NCI-H2227 (cell line): ENCODE results near the gene INTS1.

Experiments
- DNase-seq: peaks from one replicate; lab custom pipeline; 2025; ENCODE audit not compliant: unreplicated experiment; lab: John Stamatoyannopoulos, UW

The INTS1 gene

DNA sequence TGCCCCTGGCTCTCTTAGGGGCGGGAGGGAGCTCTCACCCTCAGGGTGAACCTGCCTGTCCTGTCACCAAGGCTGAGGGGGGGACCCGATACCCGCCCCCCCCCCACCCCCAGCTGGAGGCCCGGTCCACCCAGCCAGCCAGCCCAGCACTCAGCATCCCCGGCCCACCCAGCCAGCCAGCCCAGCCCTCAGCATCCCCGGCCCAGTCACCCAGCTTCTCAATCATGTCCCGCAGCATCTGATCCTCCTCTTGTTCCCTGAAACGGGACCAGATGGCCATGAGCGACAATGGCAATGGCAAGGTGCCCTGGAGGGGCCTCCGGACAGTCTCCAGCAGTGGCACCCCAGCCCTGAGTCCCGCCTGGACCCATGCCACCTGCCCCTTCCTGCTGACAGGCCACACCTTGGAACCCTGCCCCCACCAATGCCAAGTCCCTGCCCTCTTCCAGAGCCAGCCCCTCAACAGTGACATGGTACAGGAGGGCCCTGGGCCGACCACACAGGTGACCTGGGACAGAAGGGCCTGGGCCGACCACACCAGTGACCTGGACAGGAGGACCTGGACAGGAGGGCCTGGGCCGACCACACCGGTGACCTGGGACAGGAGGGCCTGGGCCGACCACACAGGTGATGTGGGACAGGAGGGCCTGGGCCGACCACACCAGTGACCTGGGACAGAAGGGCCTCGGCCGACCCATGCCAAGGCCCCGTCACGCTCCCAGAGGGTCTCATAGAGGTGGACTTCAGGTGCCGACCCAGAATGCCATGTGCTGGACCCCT lies 69.1 kb downstream of the INTS1 start:
- no peak for DNase-seq

DNA sequence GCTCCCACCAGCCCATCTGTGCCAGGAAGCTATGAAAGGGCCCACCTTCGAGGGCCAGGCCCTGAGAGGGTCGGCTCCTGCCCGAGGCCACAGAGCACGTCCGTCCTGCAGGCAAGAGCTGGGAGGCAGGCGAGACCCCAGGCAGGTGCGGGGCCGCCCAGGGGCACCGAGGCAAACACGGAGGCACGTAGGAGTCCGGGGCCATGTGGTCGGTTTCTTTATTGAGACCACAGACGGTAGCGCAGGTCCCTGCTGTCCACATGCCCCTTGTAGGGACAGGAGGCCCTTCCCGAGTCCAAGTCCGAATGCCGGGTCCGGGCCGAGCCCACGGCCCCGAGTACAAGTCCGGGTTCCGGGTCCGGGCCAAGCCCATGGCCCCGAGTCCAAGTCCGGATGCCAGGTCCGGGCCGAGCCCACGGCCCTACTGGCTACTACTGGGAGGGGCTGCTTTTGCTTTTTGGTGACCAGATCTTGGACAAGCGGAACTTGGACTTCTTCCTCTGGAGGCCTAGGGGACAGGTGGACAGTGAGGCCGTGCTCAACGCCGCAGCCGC lies 69.9 kb downstream of the INTS1 start:
- no peak for DNase-seq

DNA sequence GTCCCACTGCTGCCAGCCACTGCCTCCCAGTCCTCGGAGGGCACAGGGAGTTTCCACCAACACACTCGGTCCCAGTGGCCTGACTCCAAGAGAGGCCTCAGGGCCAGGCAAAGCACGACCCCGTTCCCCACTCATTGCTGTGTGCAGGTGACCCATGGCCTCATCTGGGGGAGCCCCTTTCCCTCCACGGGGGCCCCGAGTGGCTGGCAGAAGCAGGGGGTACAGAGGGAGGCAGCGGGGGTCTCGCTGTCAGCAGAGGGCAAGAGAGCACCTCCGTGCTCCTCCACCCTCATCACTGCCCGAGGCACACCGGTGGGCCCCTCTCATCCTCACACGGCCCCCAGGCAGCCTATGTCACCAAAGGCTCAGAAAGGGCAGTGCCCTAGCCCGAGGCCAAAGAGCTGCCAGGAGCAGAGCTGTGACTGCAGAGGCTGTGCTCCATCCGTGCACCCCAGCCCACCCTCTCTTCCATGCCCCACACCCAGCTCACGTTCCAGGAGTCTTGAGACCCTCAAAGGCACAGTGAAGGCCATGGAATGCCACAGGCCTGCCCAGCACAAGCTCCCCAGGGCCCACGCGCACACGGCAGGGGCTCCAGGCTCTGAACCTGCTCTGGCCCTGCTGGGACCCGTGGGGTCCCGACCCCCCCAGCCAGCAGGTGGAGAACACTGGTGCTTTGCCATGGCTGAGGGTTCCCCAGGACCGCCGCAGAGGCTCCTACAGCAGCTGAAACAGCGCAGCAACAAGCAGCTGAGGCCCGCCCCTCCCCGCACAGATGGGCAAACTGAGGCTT lies 70.9 kb downstream of the INTS1 start:
- DNase-seq = no peak

DNA sequence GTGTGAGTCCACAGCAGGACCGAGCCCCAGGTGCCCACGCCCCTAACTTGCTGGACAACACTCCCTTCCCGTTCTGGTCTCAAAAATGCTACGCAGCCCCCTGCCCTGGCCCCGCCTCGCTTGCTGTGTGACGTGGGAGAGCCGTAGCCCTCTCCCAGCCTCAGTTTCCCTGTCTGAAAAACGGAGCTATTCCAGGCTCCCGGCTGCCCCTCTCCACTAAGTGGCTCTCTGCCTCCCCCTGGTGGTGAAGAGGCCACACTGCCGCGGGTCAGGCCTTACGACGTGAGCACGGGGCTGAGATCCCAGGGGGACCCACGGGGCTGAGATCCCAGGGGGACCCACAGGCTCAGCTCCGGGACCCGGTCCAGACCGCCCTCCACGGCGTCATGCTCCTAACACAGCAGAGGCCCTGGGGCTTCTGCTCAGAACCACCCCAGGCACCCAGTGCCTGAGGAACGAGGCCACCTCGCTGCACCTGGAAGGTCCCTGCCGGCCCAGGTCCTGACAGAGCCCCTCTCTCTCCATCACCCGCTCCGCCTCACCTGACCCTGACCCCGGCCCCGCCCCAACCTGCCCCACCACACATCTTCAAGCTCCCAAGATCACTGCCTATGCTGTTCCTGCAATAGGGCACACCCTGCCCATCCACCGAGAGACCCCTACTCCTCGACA lies 71.6 kb downstream of the INTS1 start:
- DNase-seq = peak; percentile 79

DNA sequence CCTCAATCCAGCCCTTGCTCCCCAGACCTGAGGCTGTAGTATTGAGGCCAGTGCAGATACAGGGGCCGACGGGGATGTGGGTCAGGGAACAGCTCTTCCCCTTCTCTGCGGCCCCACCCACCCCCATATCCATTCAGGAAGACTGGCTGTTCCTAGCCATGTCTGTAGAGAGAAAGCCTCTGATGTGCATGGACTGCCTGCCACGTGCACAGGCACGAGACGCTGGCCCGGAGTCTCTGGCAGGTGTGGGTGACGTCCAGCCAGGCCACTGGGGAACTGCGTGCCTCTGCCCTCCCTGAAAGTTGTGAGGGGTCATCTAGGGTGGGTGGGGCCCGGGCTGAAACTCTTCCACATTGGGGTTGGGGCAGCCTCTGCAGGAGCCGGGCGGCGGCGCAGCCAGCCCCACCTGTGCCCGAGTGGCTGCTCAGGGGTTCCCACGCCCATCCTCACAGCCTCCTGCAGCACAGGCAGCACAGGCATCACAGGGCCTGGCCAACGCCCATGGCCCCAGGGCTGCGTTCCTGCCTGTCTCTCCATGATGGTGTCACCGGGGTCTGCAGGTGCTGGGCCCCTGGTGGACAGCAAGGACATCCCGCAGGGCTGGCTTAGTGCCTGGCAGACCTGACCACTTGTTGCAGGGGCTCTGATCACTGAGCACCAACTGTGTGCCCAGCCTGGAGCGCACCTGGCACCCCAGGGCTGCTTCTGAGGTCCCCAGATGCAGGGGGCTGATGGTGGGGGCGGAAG lies 72.4 kb downstream of the INTS1 start:
- DNase-seq = no peak

DNA sequence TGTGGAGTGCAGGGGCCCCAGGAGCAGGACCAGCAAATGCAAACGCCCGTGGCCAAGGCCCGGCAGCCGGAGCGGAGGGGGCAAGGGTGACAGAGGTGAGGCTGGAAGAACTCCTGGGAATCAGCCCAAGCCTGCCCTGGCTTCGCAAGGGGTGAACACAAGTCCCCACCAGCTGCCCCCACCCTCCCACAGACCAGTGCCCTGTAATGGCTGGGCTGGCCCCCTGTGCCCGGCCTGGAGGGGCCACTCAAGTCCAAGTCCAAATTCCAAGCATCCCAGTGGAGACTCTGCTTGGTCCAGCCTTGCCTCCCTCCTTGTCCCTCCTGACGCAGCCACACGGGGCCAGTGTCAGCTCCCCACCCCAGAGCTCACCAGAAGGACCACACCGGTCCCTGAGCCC lies 73.0 kb downstream of the INTS1 start:
- DNase-seq = no peak

DNA sequence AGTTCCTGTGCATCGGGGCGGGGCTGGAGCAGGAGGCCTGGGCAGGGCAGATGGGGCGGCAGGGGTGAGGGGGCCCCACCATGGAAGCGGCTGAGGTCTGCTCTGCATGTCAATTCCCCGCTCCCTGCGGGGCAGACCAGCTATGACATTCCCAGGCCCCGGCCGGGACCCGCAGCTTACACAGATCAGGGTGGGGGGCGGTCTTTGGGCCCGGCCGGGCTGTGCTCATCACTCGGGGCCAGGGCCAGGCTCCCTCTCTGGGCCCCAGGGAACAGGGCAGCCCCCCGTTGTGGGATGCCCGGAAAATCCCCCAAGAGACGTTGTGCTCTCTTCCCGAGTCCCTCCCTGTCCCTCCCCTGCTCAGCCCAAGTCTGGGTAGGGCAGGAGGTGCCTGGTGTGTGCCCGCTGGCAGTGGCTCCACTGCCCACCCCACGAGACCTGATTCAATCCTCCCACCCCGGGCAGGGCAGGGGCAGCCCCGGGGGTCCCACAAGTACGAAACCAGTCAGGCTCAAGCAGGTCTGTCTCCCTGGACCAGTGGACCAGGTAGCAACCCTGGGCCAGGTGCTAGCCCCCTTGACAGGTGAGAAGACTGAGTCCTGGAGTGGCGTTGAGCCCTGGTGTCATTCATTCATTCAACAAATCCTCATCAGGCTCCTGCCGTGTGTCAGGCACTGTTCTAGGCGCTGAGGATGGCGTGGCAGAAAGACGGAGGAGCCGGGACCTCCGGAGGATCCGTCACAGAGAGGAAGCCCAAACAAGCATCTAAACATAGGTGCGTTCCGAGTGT lies 73.9 kb downstream of the INTS1 start:
- no peak for DNase-seq

DNA sequence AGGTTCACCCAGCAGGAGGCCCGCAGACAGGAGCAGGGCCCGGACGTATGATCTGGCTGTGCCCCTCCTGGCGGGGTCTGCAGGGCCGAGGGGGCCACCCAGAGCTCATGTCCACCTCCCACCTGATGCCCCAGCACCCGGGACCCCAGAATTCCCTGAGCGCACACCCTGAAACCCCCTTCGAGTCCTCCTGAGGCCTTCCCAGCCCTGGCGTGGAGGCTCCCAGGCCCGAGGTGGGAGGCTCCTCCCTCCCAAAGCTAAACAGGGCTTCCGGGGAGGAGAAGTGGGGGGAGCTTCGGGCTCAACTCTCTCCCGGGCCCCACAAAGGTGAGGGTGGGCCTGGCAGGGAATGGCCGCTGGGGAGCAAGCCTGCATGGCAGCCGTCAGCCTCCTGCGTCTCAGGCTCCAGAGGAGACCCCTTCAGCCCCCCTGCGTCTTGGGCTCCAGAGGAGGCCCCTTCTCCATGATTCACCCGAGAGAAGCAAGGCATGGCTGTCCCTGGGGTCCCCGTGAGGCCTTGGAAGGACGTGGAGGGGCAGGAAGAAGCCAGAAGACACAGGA lies 75.2 kb downstream of the INTS1 start:
- no peak for DNase-seq

DNA sequence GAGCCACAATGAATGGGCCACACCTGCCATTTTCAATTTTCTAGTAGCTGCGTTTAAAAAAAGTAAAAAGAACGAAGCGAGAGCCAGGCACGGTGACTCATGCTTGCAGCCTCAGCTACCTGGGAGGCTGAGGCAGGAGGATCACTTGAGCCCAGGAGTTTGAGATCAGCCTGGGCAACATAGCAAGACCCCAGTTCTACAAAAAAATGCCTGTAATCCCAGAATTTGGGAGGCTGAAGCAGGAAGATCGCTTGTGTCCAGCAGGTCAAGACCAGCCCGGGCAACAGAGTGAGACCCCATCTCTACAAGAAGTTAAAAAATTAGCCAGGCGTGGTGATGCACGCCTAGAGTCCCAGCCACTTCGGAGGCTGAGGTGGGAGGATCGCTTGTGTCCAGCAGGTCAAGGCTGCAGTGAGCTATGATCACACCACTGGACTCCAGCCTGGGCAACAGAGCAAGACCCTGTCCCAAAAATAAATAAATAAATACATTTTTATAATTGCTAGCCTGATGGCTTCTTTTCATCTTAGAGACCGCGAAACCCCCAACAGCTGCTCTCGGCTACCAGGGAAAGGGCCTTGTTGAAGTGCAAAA lies 77.0 kb downstream of the INTS1 start:
- DNase-seq = no peak

DNA sequence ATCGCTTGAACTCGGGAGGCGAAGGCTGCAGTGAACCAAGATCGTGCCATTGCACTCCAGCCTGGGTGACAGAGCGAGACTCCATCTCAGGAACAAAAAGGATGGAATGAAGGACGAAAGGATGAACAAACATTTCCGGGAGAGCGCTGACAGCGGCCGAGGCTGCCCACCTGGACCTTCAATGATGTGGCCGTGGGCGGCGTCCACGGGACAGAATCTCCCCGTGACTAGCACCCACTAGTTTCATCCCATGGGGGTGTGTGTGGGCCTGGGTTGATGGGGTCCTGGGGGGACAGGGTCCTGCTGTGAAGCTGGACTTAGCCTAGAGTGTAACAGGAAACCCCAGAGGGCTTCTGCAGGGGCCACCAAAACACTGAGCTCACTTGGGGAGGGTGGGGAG lies 77.7 kb downstream of the INTS1 start:
- no peak for DNase-seq

DNA sequence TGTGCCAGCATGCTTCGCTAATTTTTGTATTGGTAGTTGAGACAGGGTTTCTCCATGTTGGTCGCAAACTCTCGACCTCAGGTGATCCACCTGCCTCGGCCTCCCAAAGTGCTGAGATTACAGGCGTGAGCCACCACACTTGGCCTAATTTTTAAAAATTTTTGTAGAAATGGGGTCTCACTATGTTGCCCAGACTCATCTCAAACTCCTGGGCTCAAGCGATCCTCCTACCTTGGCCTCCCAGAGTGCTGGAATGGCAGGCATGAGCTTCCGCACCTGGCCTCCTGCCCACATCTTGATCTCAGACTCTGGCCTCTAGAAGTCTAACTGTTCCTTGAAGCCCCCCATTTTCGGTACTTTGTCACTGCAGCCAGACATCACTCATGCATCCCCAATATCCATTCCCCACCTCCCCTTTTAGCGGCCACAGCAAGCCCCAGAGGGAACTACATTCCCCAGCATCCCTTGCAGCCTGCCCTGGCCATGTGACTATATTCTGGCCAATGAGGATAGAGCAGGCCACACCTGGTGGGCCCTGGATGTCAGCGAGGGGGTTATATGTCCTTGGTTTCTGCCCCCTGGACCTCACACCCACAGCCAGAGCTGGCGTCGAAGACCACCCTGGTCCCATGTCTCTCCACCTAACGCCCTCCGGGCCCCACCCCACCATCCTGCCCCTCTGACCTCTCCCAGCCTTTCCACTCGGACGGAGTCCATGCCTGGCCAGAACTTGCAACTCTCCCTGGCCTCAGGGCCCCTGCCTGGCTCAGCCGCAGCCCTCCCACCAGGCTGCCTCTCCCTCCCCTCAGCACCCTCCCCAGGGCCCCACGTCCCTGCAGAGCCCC lies 78.7 kb downstream of the INTS1 start:
- DNase-seq = peak; percentile 27

DNA sequence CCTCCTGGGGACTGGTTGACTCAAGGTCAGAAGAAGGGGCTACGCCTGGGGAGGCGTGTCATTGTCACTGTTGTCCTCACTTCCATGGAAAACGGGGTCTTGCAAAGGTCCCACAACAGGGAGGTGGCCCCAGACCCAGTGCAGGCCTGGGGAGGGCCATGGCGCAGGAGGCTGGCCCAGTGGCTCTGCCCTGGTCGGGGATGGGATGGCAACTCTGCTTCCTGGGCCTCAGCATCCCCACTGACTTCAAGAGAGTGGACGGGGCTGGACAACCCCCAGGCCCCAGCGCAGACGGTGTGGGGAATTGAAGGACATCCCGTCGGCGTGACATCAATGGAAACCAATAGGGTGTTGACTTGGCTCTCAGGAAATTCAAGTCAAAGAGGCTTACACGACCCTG lies 80.1 kb downstream of the INTS1 start:
- no peak for DNase-seq

DNA sequence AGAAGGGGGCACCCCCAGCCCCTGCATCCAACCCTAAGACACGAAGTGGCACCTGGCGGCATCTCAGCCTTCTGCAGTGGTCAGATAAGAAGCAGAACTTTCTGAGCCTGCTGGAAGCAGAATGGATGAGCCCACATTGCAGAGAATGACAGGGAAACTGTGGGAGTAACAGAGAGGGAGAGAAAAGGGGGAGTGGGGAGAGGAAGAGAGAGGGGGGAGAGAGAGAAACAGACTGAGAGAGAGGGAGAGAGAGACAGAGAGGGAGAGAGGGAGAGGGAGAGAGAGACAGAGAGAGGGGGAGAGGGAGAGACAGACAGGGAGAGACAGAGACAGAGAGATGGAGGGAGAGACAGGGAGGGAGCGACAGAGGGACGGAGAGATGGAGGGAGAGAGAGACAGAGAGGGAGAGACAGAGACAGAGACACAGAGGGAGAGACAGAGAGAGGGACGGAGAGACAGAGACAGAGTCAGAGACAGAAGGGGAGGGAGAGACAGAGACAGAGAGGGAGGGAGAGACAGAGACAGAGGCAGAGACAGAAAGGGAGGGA lies 80.9 kb downstream of the INTS1 start:
- no peak for DNase-seq

DNA sequence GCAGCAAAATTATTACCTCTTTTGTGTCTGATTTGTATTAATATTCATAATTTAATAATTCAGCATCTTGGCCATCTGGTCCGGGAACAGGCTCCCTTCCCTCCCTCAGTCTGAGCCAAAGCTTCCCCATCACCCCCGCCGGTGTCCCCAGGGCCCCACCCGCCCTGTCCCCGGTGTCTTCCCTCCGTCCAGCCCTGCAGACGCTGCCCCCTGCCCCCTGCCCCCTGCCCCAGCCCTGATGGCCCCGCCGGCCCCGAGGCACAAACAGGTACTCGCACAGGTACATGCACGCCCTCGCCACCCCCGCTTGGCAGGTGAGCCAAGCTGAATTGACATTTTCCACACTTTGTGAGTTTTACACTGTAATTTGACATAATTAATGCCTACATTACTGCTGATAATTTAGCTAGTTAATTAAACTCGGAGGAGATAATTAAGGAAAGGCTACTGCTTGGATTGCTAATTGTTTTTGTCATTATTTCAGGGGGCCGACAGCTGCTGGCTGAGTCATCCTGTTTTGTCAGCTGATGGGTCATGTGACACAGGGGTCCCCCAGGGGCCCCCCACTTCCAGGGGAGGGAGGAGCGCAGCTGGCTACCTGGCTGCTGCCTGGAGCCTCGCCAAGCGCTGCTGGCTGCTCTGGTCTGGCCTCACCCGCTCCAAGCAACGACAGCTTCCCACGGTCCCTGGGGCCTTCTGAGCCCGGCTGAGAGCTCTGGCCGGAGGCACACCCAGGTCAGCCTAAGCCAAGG lies 81.5 kb downstream of the INTS1 start:
- peak; percentile 43 for DNase-seq

DNA sequence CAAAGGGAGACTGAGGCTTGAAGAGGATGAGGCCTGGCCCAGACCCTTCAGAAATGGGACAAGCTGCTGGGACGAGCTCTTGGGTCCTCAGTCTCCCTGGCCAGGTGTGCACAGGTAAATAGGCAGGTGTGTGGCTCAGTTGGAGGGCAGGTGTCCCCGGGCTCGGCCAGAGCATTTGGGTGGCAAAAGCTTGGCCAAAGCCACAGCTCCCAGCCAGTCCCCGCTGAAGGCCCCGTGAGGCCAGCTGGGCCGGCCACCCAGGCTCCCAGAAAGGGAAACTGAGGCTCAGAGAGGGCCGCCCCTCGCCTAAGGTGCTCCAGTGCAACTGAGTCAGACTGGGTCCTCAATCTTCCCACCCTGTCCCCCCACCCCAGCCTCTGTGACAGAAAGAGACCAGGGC lies 82.2 kb downstream of the INTS1 start:
- no peak for DNase-seq

DNA sequence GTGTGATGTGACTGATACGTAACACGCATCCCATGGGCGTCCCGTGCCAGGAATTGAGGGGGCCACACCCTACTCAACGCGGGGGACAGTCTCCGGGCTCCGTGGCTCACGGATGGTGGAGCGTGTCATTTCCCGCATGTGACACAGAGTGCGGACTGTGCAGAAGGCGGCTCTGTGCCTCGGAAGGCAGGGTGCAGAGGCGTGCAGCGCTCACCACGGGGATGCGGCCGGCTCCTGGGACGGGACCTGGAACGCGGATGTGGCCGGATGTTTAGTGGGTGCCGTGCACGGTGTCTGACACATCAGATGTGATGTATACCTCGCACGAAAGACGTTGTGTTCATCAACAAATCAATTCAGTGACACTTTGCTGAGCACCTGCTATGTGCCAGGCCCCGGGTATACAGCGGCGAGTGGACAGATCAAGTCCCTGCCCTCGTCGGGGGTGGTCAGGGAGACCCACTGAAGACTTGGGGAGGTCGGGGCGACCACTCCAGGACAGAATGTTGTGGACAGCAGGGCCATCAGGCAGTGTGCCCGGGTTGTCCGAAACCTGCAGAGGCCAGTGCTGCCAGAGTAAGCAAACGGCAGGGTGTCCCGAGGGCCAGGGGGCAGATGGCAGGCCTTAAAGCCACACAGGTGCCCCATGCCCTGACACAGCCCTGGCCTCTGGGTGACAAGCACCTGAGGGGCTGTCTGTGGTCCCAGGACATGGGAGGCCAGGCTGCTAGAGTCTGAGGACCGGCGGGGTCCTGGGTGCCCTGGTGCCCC lies 83.0 kb downstream of the INTS1 start:
- DNase-seq = no peak
